Measurements from ENCODE around the gene STYXL1.

- TF ChIP-seq CTCF (IDR thresholded peaks at IDR 0.05) = no peak
- TF ChIP-seq POLR2A (IDR thresholded peaks at IDR 0.05) = no peak
Measured at GRCh38 chr7:76000566-76000965, 47.2 kb downstream of the STYXL1 start.

All from body of pancreas (tissue), 4 donors.